Activated naive CD8-positive, alpha-beta T cell treated with anti-CD3 and anti-CD28 coated beads, Interleukin-2, amount 50 U/mL, for 16 hours (primary cell): Measurements from ENCODE around the gene COL6A2.
"Not testable (repeated sequence)": the region's sequence is repeated elsewhere in the genome, so short reads cannot be mapped to it uniquely, and the experiment has no call there.

ENCODE experiments used
- DNase-seq: peaks from one replicate; pipeline ENCODE4 v3.0.0-alpha.2; 2020; ENCODE audit warnings: low read depth, low spot score

The COL6A2 gene

GRCh38 chr21:46060596-46061061 lies 37.3 kb upstream of the COL6A2 start:
- no peak for DNase-seq

DNA sequence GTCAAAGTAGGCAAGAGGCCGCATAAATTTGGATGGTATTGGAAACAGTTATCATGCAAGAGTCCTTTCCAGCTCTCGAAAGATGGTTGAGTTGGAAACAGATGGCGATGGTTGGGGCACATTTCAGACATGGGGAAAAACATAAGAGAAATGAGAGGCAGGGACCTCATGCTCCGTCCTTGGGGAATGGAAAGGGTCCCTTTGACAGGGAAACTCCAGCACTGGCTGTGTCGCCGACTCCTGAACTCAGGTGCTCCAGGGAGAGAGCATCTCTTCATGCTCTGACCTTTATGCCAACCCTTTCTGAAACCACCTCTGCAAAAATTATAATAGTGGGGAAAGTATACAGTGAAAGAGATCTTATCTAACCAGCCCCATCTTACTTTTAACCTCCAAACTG lies 36.8 kb upstream of the COL6A2 start:
- no peak for DNase-seq

- DNase-seq = no peak
These were observed 36.4 kb upstream of the COL6A2 start for GRCh38 chr21:46061518-46061917.

DNA sequence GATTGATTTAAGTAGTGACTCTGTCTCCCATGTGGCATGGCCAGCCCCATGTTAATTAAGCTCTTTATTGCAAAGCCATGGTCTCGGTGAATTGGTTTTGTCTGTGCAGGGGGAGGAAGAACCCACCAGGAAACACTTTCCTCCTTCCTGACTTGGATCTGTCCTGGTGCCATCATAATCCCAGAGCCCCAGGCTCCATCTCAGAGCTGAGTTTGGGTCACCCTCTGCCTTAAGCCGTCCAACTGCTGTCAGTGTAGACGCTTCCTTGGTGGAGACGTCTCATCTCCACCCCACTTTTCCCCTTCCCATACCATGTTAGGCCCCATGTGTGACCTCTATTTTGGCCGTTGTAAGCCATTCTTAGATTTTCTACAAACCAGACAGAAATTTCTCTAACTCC lies 36.0 kb upstream of the COL6A2 start:
- no peak for DNase-seq

GRCh38 chr21:46062471-46063211 lies 35.3 kb upstream of the COL6A2 start:
- DNase-seq = no peak

GRCh38 chr21:46063227-46063626 lies 34.7 kb upstream of the COL6A2 start:
- DNase-seq = no peak

GRCh38 chr21:46063734-46064680 lies 33.9 kb upstream of the COL6A2 start:
- no peak for DNase-seq

DNA sequence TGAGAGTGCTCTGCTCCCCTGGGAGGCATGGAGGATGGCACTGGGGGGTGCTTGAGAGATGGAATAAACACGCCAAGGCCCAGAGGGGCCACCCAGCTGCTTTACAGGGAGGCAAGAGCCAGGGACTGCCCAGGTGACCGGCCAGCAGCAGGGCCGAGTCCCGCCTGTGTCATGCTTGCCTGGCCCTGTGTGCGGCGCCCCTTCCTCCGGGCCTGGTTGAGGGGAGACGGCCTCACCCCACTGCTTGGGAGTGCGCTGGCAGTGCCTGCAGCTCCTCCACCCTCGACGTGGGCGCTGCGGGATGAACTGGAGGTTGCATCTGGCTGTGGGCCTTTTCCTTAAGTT lies 33.1 kb upstream of the COL6A2 start:
- DNase-seq = no peak

- DNase-seq = no peak
These were observed 32.5 kb upstream of the COL6A2 start for GRCh38 chr21:46065215-46065913.

DNA sequence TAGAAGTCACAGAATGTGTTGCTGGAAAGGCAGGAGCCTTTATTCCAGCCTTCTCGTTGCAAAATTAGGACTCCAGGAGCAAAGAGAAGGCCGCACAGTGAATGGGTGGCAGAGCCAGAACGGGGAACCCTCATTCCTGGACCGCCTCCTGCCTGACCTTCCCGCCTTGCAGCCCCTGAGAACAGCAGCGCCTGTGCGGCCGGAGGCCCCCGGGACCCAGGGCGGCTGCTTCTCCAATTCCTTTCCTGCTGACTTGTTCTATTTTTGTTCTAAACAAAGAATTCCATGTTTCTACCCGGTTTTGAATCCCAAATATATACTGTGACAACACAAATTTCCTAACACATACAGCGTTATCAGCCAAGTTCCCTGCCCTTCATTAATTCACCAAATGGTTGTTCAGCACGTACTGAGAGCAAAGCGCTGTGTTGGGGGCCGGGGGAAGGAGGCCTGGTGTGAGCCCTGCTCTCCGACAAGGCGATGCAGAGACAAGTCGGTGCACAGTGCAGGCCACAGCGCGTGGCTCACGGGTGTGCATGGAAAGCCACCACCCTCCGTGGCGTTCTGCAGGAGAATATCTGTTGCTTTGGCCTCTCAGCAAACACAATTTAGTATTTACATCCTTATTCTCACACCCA lies 31.9 kb upstream of the COL6A2 start:
- no peak for DNase-seq

- DNase-seq = no peak
These were observed 31.2 kb upstream of the COL6A2 start for GRCh38 chr21:46066591-46067331.

- no peak for DNase-seq
These were observed 30.3 kb upstream of the COL6A2 start for GRCh38 chr21:46067505-46068201.

- no peak for DNase-seq
These were observed 29.3 kb upstream of the COL6A2 start for GRCh38 chr21:46068516-46069079.

DNA sequence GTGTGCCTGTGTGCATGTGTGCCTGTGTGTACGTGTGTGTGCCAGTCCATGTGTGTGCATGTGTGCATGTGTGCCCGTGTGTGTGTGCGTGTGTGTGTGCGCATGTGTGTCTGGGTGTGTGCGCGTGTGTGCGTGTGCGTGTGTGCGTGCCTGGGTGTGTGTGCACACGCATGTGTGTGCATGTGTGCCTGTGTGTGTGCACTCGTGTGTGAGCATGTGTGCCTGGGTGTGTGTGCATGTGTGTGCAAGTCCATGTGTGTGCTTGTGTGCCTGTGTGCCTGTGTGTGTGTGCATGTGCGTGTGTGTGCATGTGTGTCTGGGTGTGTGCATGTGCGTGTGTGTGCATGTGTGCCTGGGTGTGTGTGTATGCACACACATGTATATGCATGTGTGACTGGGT lies 28.7 kb upstream of the COL6A2 start:
- no peak for DNase-seq

DNA sequence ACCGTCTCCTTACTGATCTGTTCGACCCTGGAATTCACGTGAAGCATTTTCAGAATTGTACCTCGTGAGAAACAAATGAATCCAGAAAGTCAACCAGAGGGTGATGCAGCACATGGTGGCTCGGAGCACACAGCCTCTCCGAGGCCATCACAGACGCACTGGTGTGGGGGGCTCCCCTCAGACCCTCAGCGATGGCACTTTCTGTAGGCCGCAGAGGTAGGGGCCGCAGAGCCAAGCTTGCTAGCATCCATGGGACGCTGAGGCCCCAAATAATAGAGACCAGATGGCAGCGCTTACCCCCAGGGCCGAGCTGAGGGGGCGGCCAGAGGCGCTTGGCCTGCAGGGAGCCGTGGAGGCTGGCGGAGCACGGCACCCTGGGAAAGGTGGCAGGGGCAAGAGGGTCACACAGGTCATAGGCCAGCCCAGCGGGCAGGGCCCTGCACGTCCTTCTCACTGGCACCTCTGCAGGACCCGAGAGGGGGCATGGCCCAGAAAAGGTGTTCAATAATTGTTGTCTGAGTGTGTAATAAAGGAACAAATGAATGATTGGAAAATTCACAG lies 28.1 kb upstream of the COL6A2 start:
- DNase-seq = no peak

GRCh38 chr21:46071082-46071481 lies 26.8 kb upstream of the COL6A2 start:
- DNase-seq = no peak

GRCh38 chr21:46076724-46077123 lies 21.2 kb upstream of the COL6A2 start:
- not testable (repeated sequence) for DNase-seq

DNA sequence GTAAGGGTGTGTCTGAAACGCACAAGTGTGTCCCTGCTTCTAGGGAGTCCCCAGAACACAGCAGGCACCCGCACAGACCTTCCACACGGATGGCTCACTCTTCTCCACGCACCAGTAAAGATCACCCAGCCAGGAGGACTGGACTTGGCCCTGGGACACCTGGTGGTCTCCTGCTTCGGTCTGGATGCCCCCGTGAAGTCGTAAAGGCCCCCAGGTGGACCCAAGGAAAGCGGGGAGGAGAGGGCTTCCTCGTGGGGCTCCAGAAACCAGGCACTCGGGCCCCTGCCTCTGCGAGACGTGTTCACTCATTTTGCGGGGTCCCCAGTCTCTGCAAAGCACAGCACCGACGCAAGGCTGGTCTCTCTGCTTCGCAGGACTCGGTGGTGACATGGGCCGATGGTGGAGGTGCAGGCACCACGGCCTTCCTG lies 20.2 kb upstream of the COL6A2 start:
- DNase-seq = no peak

GRCh38 chr21:46078322-46078977 lies 19.5 kb upstream of the COL6A2 start:
- DNase-seq = no peak
